Tibial artery (tissue), 4 donors: ENCODE measurements around the gene SIN3A.
"Not testable (repeated sequence)": the region's sequence is repeated elsewhere in the genome, so short reads cannot be mapped to it uniquely, and the experiment has no call there.

Experiments used
- DNase-seq, 2 donors: peaks; one replicate each; pipeline ENCODE4 v3.0.0-alpha.2; 2019
- H3K27ac ChIP-seq, 2 donors: fragments of 200-600 bp; sonication (generic) in 1 of 2; 1 replicate in 1 of 2; 2 replicates in 1 of 2; pipeline ENCODE4 v1.5.1; 2018 to 2019; ENCODE audit warnings: mild to moderate bottlenecking in 1 of 2
- H3K27me3 ChIP-seq, 2 donors: fragments of 200-600 bp; sonication (generic) in 1 of 2; one replicate each; pipeline versions ENCODE4 v1.5.1 to v1.6.0; 2016 to 2019
- H3K36me3 ChIP-seq, 3 donors: fragments of 200-600 bp; sonication (generic) in 2 of 3; one replicate each; pipeline ENCODE4 v1.5.1; 2016 to 2019; ENCODE audit warnings: mild to moderate bottlenecking in 2 of 3
- H3K4me1 ChIP-seq, 4 donors: fragments of 200-600 bp; sonication (generic) in 2 of 4; 1 replicate in 3 of 4; 2 replicates in 1 of 4; pipeline ENCODE4 v1.5.1; 2016 to 2019
- H3K4me3 ChIP-seq, 2 donors: fragments of 200-600 bp; sonication (generic) in 1 of 2; 1 replicate in 1 of 2; 2 replicates in 1 of 2; pipeline ENCODE4 v1.5.1; 2018 to 2019; ENCODE audit warnings: mild to moderate bottlenecking in 2 of 2
- H3K9me3 ChIP-seq, 3 donors: fragments of 200-600 bp; sonication (generic) in 1 of 3; one replicate each; pipeline ENCODE4 v1.5.1; 2016 to 2019
- CTCF ChIP-seq, 2 experiments: fragments of 200-600 bp in 1 of 2; fragments of 450-650 bp in 1 of 2; IDR thresholded peaks; one replicate each; pipeline ENCODE4 v1.5.1; 2017 to 2019; ENCODE audit warnings: antibody characterized with exemption in 2 of 2, mild to moderate bottlenecking in 1 of 2, moderate library complexity in 1 of 2
- intact Hi-C: fragments of 100-400 bp; cut with DNase I; formaldehyde crosslinking; loops from one replicate; pipeline ENCODE4 v1.15.0; 2023; ENCODE audit warnings: low total_unique reads

Gene SIN3A

GRCh38 chr15:75338661-75339240, 112.7 kb downstream of the SIN3A start:
- intact Hi-C loops = no loop called here
- H3K4me3 ChIP-seq = no peak overlapping the region
- H3K27ac ChIP-seq = no peak overlapping the region
- DNase-seq = no peak
- peaks cover 0 to 12% (median 9%) of the 10 kb centered on the region in 4 donors for H3K4me1 ChIP-seq
- H3K36me3 ChIP-seq = peaks cover 0 to 30% (median 0%) of the 10 kb centered on the region in 3 donors
- no peaks in the 10 kb centered on the region for H3K9me3 ChIP-seq
- H3K27me3 ChIP-seq = no peaks in the 10 kb centered on the region
- TF ChIP-seq CTCF (IDR thresholded peaks at IDR 0.05) = no peak

- intact Hi-C loops = no loop called here
- H3K27me3 ChIP-seq = no peaks in the 10 kb centered on the region
- H3K27ac ChIP-seq = peak within 1 kb of the TSS; percentile 55 to 76
- TF ChIP-seq CTCF (IDR thresholded peaks at IDR 0.05) = no peak
- H3K4me3 ChIP-seq = peak within 1 kb of the TSS; percentile 63 to 74
- peak; percentile 97 for DNase-seq
- H3K4me1 ChIP-seq = peaks cover 0 to 12% (median 9%) of the 10 kb centered on the region in 4 donors
- H3K9me3 ChIP-seq = no peaks in the 10 kb centered on the region
- H3K36me3 ChIP-seq = peaks cover 0 to 24% (median 0%) of the 10 kb centered on the region in 3 donors
Measured at GRCh38 chr15:75335705-75336355, 115.7 kb downstream of the SIN3A start, which contains the start of gene COMMD4. COMMD4 (plus strand) TSS chr15:75336063; CDS start chr15:75336090, 27 bp downstream.

GRCh38 chr15:75335313-75335704, 116.2 kb downstream of the SIN3A start:
- Histone ChIP-seq H3K4me3 (peak overlapping the region; percentile 63 to 74), H3K9me3 (no peaks in the 10 kb centered on the region), H3K36me3 (peaks cover 0 to 20% (median 0%) of the 10 kb centered on the region in 3 donors), H3K4me1 (peaks cover 0 to 12% (median 9%) of the 10 kb centered on the region in 4 donors), H3K27ac (peak overlapping the region; percentile 55 to 76), H3K27me3 (no peaks in the 10 kb centered on the region)
- TF ChIP-seq CTCF (IDR thresholded peaks at IDR 0.05) = no peak
- intact Hi-C loops = no loop called here
- no peak for DNase-seq

GRCh38 chr15:75333654-75334419, 117.7 kb downstream of the SIN3A start:
- H3K27ac ChIP-seq, DNase-seq, H3K27me3 ChIP-seq, H3K9me3 ChIP-seq, H3K36me3 ChIP-seq, H3K4me3 ChIP-seq, intact Hi-C loops: not testable (repeated sequence)
- peaks cover 0 to 12% (median 9%) of the 10 kb centered on the region in 4 donors for H3K4me1 ChIP-seq

GRCh38 chr15:75332093-75332492, 119.4 kb downstream of the SIN3A start:
- DNase-seq, H3K36me3 ChIP-seq, intact Hi-C loops, H3K4me3 ChIP-seq, H3K9me3 ChIP-seq, H3K27ac ChIP-seq, H3K27me3 ChIP-seq: not testable (repeated sequence)
- H3K4me1 ChIP-seq = peaks cover 0 to 10% (median 9%) of the 10 kb centered on the region in 4 donors

GRCh38 chr15:75329571-75329970, 121.9 kb downstream of the SIN3A start:
- Histone ChIP-seq H3K4me3 (no peak overlapping the region), H3K36me3 (no peaks in the 10 kb centered on the region), H3K27ac (no peak overlapping the region), H3K4me1 (no peaks in the 10 kb centered on the region), H3K27me3 (no peaks in the 10 kb centered on the region), H3K9me3 (no peaks in the 10 kb centered on the region)
- DNase-seq = no peak
- intact Hi-C loops = no loop called here
- no peak for TF ChIP-seq CTCF (IDR thresholded peaks at IDR 0.05)
